Activated CD4-positive, alpha-beta T cell treated with anti-CD3 and anti-CD28 coated beads, Interleukin-10, Interleukin-2, amounts not matched to agents 100 ng/mL and 50 ng/mL, durations not matched to agents 16 hours and 8 hours (primary cell): ENCODE data around the gene MGAT4D.
"Not testable (repeated sequence)": the region's sequence is repeated elsewhere in the genome, so short reads cannot be mapped to it uniquely, and the experiment has no call there.

Source experiments
- DNase-seq: peaks from one replicate; pipeline ENCODE4 v3.0.0-alpha.2; 2020

MGAT4D gene

DNA sequence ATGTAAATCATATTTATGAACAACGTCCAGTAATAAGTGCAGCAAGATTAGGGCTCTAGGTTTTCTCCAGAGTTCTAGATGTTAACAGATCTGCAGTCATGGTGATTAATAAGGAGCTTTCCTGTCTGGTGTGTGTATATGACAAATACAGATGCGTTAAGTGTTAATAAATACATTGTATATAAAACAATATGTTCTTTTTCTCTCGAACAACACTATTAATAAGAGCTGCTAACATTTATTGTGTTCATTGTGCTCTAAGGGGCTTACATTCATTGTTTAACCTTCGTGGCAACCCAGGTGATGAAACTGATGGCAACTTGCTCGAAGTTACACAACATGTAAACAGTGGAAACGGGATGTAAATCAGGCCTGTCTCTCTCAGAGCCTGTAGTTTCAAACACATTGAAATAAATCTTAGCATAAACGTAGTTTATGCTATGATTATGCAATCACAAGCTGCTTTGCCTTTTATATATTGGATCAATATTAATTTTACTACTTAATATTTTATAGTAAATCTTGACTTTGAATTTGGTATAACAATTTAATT, 70.1 kb downstream of the MGAT4D start:
- DNase-seq: no peak

DNA sequence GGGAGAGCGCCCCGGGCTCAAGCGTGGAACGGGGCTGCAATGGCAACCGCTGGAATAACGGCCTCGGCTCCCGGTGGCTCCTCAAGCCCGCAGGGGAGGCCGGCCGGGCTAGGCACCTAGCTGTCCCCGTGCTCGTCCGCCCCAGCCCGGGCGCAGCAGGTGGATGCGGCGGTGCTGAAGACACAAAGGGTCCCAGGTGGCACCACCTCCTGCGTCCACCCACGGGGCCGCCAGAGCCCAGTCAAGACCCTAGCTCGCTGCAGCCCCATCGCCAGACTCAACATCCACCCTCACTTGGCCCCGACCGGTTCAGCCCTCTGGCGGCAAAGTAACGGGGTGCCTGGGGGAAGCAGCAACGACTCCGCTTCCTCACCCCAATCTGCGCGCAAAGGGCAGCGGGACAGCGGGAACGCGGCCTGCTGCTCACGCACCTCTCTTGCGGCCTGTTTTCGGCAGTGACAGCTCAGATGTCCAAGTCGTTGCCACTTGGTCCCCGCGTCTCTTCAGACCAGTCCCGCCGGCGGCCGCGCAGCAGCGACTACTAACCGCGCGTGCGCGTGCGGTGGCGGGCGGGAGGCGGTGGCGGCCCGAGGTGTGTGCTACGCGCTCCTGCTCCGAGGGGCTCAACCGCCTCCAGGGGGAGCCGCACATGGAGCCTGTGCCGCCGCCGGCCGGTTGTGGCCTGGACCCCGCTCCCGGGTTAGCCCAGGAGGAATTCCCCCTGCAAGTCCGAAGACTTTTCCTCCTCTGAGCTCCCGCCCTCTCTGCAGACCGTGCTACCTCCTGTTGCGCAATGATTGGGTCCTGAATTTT, 70.8 kb downstream of the MGAT4D start, which contains the start of gene CLGN:
CLGN (minus strand) TSS at position 543 of the 813 bp plus-strand sequence. CDS start 14,570 bp downstream, outside the sequence.
- peak; percentile 61 for DNase-seq

DNA sequence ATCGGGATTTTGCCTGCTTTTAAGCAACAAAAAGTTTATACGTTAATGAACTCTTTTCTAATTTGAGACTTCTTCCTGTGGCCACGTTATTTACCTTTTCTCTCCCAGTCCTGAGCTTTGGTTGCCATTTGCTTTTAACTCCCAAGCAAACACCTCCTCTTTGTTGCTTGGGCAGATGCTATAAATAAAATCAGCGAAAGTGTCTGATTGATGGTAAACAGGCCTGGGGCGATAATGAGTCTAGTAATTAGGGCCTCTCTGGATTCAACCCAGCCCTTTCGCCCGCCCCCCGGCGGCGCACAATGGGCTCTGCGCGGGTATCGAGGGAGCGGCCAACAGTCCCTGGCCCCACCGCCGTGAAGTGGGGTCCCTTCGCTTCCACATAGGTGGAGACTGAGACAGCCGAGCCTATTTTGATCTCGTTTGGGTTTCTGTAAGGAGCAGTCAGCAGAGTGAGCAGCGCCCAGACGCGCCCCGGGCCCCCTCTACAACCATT, 71.4 kb downstream of the MGAT4D start:
- peak; percentile 5 for DNase-seq

- no peak for DNase-seq
Measured at GRCh38 chr4:140423106-140423505, 75.0 kb downstream of the MGAT4D start.

DNA sequence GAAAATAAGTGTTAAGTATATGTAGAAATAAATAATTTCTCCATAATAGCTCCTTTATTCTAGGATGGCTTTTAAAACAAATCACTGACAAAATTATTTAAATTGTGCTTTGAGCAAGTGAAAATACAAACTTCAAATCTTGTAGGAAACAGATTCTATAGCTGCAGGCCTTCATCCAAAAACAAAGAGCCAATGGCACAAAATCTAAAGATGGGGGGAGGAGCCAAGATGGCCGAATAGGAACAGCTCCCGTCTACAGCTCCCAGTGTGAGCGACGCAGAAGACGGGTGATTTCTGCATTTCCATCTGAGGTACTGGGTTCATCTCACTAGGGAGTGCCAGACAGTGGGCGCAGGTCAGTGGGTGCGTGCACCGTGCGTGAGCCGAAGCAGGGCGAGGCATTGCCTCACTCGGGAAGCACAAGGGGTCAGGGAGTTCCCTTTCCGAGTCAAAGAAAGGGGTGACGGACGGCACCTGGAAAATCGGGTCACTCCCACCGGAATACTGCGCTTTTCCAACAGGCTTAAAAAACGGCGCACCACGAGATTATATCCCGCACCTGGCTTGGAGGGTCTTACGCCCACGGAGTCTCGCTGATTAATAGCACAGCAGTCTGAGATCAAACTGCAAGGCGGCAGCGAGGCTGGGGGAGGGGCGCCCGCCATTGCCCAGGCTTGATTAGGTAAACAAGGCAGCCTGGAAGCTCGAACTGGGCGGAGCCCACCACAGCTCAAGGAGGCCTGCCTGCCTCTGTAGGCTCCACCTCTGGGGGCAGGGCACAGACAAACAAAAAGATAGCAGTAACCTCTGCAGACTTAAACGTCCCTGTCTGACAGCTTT, 84.7 kb downstream of the MGAT4D start:
- DNase-seq: not testable (repeated sequence)

GRCh38 chr4:140408974-140409373, 89.1 kb downstream of the MGAT4D start:
- DNase-seq: peak; percentile 5

DNA sequence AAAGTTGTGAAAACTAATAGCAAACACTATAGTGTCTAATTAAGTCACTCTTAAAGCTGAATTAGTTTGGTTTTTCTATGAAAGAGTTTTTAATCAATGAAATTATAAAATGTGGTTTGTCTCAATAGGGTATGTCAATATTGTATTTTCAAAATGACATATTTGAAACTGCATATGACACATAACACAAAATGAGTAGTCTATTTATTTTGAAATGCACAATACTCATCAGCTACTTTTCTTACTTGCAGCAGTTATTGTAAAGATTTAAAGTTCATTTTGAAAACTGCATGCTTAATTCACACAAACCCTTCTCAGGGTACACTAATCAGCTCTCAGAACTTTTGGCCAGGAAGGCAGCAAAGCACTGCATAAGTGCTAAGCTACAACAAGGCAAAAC, 91.8 kb downstream of the MGAT4D start:
- DNase-seq: peak; percentile 33

- no peak for DNase-seq
Measured at GRCh38 chr4:140400111-140400510, 98.0 kb downstream of the MGAT4D start.

DNA sequence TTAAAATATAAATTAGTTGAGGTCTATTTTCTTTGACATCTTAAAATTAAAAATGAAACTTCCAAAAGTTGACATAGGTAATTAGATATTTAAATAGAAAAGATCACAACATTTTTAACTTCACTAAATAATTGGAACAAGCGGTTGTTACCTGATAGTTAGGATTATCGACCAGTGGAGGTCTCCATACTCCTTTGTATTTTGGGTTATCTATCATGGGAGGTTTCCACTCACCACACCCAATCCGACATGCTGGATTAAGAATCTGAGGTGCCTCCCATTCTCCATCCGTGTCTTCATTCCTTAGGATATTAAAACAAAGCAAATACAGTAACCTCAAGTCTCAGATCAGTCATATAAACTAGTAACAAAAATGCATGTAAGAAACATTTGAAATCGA, 102.4 kb downstream of the MGAT4D start:
- DNase-seq: no peak
